HK-2 (cell line): Measurements from ENCODE around the gene STX2.
A peak's percentile ranks its signal among the peaks of the same experiment; 100 is the strongest.
"Not testable (repeated sequence)": the region's sequence is repeated elsewhere in the genome, so short reads cannot be mapped to it uniquely, and the experiment has no call there.

Experiments
- DNase-seq: peaks from one replicate; pipeline ENCODE4 v3.0.0-alpha.2; 2018; ENCODE audit not compliant: unreplicated experiment

The STX2 gene

GRCh38 chr12:130870442-130871285 lies 31.6 kb upstream of the STX2 start:
- DNase-seq: peak; percentile 24

GRCh38 chr12:130868412-130868811 lies 29.4 kb upstream of the STX2 start:
- DNase-seq: no peak

DNA sequence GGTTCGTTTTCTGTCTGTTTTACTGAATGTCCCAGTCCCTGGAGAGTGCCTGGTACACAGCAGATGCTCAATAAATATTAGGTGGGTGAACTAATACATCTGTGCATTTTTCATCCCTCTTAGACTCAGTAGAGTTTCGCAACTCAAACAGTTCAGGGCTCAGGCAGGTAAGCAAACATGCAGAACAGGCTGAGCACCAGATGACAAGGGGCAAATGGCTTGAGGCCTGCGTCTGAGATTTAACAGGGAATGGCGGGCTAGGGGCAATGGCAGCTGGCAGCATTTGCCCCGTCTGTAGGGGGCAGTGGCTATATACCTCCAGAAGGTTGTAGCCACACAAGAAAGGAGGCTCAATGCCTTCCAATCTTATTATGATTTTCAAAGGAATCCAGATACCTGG lies 24.2 kb upstream of the STX2 start:
- DNase-seq: no peak

DNA sequence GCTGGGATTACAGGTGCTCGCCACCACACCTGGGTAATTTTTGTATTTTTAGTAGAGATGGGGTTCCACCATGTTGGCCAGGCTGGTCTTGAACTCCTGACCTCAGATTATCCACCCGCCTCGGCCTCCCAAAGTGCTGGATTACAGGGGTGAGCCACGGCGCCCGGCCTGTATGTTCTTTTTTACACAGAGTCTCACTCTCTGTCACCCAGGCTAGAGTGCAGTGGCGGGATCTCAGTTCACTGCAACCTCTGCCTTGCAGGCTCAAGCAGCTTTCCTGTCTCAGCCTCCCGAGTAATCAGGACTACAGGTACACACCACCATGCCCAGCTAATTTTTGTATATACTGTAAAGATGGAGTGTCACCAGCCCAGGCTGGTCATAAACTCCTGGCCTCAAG lies 23.7 kb upstream of the STX2 start:
- DNase-seq: not testable (repeated sequence)

DNA sequence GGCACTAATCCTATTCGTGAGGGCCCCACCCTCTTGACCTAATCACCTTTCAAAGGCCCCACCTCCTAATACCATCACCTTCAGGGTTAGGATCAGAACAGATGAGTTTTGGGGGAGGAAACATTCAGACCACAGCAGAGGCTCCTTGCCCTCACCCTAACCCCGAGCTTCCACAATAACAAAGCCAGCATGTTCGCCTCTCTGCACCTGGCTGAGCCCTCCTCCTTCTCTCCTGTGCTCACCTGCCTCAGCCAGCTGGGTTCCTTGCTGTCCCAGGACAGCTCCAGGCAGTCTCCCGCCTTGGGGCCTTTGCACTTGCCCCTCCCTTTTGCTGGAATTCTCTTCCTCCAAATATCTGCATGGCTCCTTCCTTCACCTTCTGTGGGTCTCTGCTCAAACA lies 23.1 kb upstream of the STX2 start:
- no peak for DNase-seq

DNA sequence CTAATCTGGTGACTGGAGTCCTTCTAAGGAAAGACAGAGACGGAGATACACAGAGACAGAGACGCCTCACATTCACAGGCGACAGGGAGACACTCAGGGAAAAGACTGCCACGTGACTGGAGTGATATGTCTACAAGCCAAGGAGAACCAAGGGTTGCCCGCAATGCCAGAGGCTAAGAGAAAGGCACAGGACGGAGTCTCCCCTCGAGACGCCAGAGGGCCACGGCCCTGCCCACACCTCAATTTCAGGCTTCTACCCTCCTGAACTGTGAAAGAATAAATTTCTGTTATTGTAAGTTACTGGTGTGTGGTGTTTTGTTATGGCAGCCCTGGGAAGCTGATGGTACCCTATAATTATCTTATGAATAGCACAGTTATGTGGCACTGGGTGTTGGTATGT lies 21.3 kb upstream of the STX2 start:
- DNase-seq: no peak

GRCh38 chr12:130859161-130859560 lies 20.1 kb upstream of the STX2 start:
- DNase-seq: no peak

GRCh38 chr12:130858084-130858483 lies 19.0 kb upstream of the STX2 start:
- no peak for DNase-seq

GRCh38 chr12:130856088-130856487 lies 17.0 kb upstream of the STX2 start:
- no peak for DNase-seq

DNA sequence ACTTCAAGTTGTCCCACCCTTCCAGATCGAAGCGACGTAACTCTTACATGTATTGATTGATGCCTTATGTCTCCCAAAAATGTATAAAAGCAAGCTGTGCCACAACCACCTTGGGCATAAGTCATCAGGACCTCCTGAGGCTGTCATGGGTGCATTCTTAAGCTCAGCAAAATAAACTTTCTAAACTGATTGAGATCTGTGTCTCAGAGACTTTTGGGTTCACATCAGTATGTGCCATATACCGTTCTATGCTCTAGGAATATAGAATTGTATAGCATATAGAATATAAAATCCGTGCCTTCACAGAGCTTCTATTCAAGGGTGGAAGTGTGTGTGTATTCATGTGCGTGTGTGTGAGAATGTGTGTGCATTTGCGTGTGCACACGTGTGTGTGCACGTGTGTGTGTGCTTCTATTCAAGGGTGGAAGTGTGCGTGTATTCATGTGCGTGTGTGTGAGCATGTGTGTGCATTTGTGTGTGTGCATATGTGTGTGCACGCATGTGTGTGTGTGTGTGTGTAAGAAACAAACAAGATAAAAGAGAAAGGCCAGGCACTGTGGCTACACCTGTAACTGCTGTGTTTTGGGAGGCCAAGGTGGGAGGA lies 11.5 kb upstream of the STX2 start:
- no peak for DNase-seq

DNA sequence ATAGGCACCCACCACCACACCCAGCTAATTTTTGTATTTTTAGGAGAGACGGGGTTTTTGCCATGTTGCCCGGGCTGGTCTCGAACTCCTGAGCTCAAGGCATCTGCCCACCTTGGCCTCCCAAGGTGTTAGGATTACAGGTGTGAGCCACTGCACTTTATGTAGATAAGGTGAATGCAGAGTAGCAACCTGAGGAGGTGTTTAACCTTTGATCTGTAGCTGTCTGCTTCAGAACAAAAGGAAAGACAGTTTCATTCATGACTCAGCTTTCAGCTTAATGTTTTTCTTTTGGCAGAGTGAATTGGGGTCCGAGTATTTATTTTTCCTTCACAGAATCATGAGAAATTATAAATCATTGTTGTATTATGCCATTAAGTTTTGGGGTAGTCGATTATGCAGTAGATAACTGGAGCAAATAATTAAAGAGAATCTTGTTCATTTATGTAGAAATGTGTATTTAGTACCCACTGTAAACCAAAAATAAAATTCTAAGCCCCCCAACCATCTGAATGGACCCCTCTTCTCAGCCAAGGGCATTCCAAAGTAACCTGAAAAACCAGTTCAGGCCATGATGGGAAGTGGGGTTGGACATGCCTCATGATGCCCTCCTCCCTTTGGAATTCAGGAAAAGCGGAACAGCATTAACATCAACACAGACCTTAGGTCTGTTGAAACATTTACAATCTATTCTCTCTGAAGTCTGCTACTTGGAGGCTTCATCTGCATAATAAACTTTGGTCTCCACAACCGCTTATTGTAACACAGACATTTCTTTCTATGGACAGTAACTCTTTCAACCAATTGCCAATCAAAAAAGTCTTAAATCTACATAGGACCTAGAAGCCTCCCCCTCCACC lies 10.7 kb upstream of the STX2 start:
- no peak for DNase-seq

DNA sequence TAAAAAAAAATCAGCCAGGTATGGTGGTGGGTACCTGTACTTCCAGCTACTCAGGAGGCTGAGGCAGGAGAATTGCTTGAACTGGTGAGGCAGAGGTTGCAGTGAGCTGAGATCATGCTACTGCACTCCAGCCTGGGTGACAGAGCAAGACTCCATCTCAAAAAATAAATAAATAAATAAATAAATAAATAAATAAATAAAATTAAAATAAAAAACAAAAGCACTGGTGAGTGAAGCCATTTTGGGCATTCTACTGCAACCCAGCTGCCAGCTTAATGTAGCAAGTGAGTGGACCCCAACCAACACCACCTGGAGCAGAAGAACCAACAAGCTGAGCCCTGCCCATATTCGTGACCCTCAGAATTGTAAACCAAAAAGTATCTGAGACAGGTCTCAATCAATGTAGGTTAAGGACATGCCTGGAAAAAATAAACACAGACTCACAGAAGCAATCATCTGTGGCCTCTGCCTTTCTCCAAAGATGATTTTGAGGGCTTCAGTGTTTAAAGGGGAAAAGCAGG lies 9.8 kb upstream of the STX2 start:
- DNase-seq: not testable (repeated sequence)

GRCh38 chr12:130848105-130848504 lies 9.1 kb upstream of the STX2 start:
- not testable (repeated sequence) for DNase-seq

GRCh38 chr12:130847112-130847511 lies 8.1 kb upstream of the STX2 start:
- DNase-seq: no peak

DNA sequence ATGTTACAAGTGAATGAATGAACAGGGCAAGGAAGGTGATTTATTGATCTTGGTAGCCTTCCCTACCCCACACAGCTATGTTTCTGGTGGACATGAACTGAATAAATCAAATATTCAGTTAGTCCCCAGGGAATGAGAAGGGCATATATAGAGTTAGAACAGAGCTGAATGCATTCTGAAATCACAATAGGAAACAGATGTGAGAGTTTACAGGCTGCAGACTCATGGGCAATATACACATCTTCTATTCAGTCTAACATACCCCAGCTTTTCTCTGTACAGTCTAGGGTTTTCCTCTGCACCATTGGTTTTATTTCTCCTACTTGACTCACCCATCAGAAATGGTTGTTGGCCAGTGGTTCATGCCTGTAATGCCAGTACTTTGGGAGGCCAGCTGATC lies 7.3 kb upstream of the STX2 start:
- no peak for DNase-seq

DNA sequence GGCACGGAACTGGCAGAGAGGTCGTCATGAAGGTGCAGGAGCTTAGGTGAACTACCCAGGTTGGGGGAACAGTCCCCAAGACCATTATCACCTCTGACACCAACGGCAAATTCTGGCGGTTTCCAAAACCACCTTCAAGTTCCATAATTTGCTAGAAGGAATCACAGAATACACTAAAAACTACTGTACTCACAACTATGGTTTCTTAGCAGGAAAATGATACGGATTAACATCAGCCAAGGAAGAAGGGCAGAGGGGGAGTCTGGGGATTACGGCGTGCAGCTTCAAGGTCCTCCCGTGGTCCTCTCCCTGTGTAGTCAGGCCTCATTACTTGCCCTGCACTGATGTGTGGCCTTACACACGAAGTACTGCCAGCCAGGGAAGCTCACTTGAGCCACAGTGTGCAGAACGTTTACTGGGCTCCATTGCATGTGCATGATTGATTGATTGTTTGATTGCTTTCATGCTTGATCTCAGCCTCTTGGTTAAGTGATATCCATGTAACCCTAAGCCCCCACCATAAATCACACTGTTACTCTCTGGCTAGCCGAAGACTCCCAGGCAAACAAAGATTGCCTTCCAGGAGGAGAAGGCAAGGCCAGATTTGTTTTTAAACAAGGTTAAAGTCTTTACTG lies 837 bp upstream of the STX2 start:
- no peak for DNase-seq

- peak; percentile 40 for DNase-seq
Measured at GRCh38 chr12:130838284-130838950, 633 bp downstream of the STX2 start.

DNA sequence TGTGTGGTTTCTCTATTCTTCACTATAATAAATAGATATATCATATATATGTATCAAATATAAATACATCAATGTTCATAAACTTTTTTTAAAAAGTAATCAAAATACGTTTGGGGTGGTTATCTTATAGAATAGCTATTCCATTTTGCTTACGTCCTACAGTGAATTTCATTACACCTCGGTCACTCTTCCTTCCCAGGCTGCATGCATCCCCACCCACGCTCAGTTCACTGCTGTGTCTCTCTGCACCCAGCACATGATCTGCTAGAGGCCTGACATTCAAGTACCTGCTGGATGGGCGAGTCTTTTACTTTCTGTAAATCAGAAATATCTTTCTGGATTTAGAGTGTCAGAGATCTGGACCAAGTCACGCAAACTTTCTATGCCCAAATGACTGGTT lies 3.6 kb downstream of the STX2 start:
- no peak for DNase-seq

GRCh38 chr12:130835011-130835410 lies 4.0 kb downstream of the STX2 start:
- no peak for DNase-seq

- DNase-seq: no peak
Measured at GRCh38 chr12:130832561-130833209, 6.4 kb downstream of the STX2 start.
